A673 (cell line): ENCODE data around the gene ANKRD28. TPM values are rescaled to one million over a fixed set of nuclear protein-coding genes. Genes with fewer than 3 reads are reported as not detected.
A peak's percentile ranks its signal among the peaks of the same experiment; 100 is the strongest.
"Not testable (repeated sequence)": the region's sequence is repeated elsewhere in the genome, so short reads cannot be mapped to it uniquely, and the experiment has no call there.

Source experiments
- BruUV-seq: library from RNA; stranded (reverse); fragments of 400-500 nt; replicated peaks from 2 replicates; lab custom pipeline; 2021; lab: Mats Ljungman, UMichigan
- CTCF ChIA-PET: fragments of 300-600 bp; sonication (Branson Sonifier 250); formaldehyde crosslinking; loops from one replicate; lab custom pipeline; 2022; ENCODE audit warnings: antibody characterized with exemption; lab: Charles Lee
- POLR2A ChIA-PET: fragments of 300-600 bp; sonication (Branson Sonifier 250); formaldehyde crosslinking; loops from one replicate; lab custom pipeline; 2022; ENCODE audit warnings: antibody characterized with exemption; ENCODE audit not compliant: low non-redundant PET; lab: Charles Lee
- DNase-seq: peaks from one replicate; pipeline ENCODE4 v3.0.0-alpha.2; 2015; ENCODE audit warnings: low spot score
- H3K27ac ChIP-seq: fragments of 200-600 bp; sonication (generic); 2 replicates; pipeline ENCODE4 v1.5.1; 2016; ENCODE audit warnings: mixed run types, low read depth, mild to moderate bottlenecking, mixed read lengths, antibody characterized with exemption, low read length; ENCODE audit not compliant: poor library complexity, severe bottlenecking
- H3K27me3 ChIP-seq: fragments of 200-600 bp; sonication (generic); replicated peaks from 2 replicates; pipeline ENCODE4 v1.6.1; 2017; ENCODE audit warnings: mixed run types, low read depth, mild to moderate bottlenecking, mixed read lengths, antibody characterized with exemption, low read length; ENCODE audit not compliant: insufficient read depth, poor library complexity
- H3K36me3 ChIP-seq: fragments of 200-600 bp; sonication (generic); 2 replicates; pipeline ENCODE4 v1.6.1; 2016; ENCODE audit warnings: mixed run types, mild to moderate bottlenecking, mixed read lengths, antibody characterized with exemption, low read length; ENCODE audit not compliant: insufficient read depth, poor library complexity, severe bottlenecking
- H3K4me1 ChIP-seq: fragments of 200-600 bp; sonication (generic); 2 replicates; pipeline ENCODE4 v1.6.1; 2017; ENCODE audit warnings: mixed run types, mild to moderate bottlenecking, mixed read lengths, antibody characterized with exemption, low read length; ENCODE audit not compliant: insufficient read depth, poor library complexity, severe bottlenecking
- H3K4me3 ChIP-seq: fragments of 200-600 bp; sonication (generic); 2 replicates; pipeline ENCODE4 v1.5.1; 2016; ENCODE audit warnings: low read depth, mixed run types, mild to moderate bottlenecking, mixed read lengths, low read length; ENCODE audit not compliant: poor library complexity, severe bottlenecking
- H3K9me3 ChIP-seq: fragments of 200-600 bp; sonication (generic); 2 replicates; pipeline ENCODE4 v1.6.1; 2016; ENCODE audit warnings: mixed run types, low read depth, mild to moderate bottlenecking, mixed read lengths, antibody characterized with exemption, low read length; ENCODE audit not compliant: poor library complexity, severe bottlenecking
- EZH2 ChIP-seq: fragments of 200-600 bp; sonication (generic); IDR thresholded peaks from 2 replicates; pipeline ENCODE4 v1.6.1; 2017; ENCODE audit warnings: borderline replicate concordance, low read depth, mild to moderate bottlenecking, mixed read lengths, antibody characterized with exemption, low read length; ENCODE audit not compliant: poor library complexity, severe bottlenecking
- intact Hi-C: fragments of 100-400 bp; cut with micrococcal nuclease; formaldehyde crosslinking; loops from one replicate; pipeline ENCODE4 v1.10.0; 2022; ENCODE audit not compliant: unreplicated experiment
- total RNA-seq: library from RNA; stranded (reverse); gene quantifications from 2 replicates; pipeline ENCODE4 v1.2.3, GENCODE V29; 2021
- TF ChIP-seq, protein P1 (sequence below): fragments of 300-800, 200-600 bp; sonication (generic); conservative IDR thresholded peaks from 2 replicates; pipeline ENCODE4 v1.5.1; 2017; ENCODE audit warnings: low read depth, mild to moderate bottlenecking, antibody characterized with exemption, low read length, moderate library complexity, mixed read lengths

ANKRD28 gene
- total RNA-seq, 1 experiment from 2014 or later, result 29.9 TPM

DNA sequence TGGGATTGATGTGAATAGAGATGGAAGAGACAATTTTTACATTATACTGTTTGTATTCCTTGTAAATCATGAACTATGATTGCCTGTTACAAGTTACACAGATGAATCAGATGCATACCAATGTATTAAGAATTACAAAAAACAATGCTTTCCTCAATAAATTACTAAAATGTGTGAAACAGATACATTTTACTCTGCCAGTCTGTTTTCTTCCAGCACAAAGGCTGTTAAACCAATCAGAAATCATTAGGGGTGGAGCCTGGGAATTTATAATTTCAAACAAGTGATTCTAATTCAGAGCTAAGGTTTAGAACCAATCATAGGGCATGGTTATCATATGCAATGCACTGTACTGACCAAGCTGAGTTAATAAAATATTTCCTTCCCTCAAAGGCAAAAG, 21.8 kb upstream of the ANKRD28 start:
- H3K4me3 ChIP-seq, result no peak overlapping the region
- H3K27ac ChIP-seq, result no peak overlapping the region
- no peaks in the 10 kb centered on the region for H3K27me3 ChIP-seq
- no TSS peak for BruUV-seq
- H3K36me3 ChIP-seq, result no peaks in the 10 kb centered on the region
- intact Hi-C loops, result loop anchor here (5.0 kb wide), 1 partner anchor 228 kb away; no protein-coding TSS in a partner anchor
- H3K4me1 ChIP-seq, result no peaks in the 10 kb centered on the region
- ChIA-PET CTCF (no interaction called here), POLR2A (no interaction called here)
- H3K9me3 ChIP-seq, result no peaks in the 10 kb centered on the region
- DNase-seq, result no peak
- no peak for TF ChIP-seq EZH2
- TF ChIP-seq, protein P1, sequence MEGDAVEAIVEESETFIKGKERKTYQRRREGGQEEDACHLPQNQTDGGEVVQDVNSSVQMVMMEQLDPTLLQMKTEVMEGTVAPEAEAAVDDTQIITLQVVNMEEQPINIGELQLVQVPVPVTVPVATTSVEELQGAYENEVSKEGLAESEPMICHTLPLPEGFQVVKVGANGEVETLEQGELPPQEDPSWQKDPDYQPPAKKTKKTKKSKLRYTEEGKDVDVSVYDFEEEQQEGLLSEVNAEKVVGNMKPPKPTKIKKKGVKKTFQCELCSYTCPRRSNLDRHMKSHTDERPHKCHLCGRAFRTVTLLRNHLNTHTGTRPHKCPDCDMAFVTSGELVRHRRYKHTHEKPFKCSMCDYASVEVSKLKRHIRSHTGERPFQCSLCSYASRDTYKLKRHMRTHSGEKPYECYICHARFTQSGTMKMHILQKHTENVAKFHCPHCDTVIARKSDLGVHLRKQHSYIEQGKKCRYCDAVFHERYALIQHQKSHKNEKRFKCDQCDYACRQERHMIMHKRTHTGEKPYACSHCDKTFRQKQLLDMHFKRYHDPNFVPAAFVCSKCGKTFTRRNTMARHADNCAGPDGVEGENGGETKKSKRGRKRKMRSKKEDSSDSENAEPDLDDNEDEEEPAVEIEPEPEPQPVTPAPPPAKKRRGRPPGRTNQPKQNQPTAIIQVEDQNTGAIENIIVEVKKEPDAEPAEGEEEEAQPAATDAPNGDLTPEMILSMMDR, result no peak

DNA sequence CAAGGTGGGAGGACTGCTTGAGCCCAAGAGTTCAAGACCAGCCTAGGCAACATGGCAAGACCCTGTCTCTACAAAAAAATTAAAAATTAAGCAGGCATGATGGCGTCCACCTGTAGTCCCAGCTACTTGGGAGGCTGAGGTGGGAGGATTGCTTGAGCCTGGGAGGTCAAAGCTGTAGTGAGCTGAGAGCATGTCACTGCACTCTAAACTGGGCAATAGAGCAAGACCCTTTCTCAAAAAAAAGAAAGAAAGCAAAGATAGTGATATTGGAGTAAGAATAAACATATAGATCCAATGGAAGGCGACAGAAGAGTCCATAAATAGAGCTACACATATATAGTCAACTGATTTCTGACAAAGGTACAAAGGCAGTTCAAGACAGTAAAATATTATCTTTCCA, 21.3 kb upstream of the ANKRD28 start:
- no peaks in the 10 kb centered on the region for H3K9me3 ChIP-seq
- CTCF ChIA-PET, result no interaction called here
- no peak for DNase-seq
- no peaks in the 10 kb centered on the region for H3K36me3 ChIP-seq
- H3K4me1 ChIP-seq, result no peaks in the 10 kb centered on the region
- POLR2A ChIA-PET, result no interaction called here
- H3K27ac ChIP-seq, result no peak overlapping the region
- intact Hi-C loops, result loop anchor here (5.0 kb wide), 1 partner anchor 228 kb away; no protein-coding TSS in a partner anchor
- TF ChIP-seq EZH2, result no peak
- TF ChIP-seq, protein P1, result no peak
- H3K4me3 ChIP-seq, result no peak overlapping the region
- no TSS peak for BruUV-seq
- H3K27me3 ChIP-seq, result no peaks in the 10 kb centered on the region

GRCh38 chr3:15815696-15816095, 17.9 kb upstream of the ANKRD28 start:
- DNase-seq, result peak; percentile 64
- no peaks in the 10 kb centered on the region for H3K27me3 ChIP-seq
- no peaks in the 10 kb centered on the region for H3K9me3 ChIP-seq
- no peaks in the 10 kb centered on the region for H3K4me1 ChIP-seq
- intact Hi-C loops, result loop anchor here (2.0 to 5.0 kb wide), 3 partner anchors 232 to 431 kb away; no protein-coding TSS in a partner anchor
- no peaks in the 10 kb centered on the region for H3K36me3 ChIP-seq
- ChIA-PET CTCF (interaction anchor here (0.9 kb wide), 1 partner anchor 363 kb away, joined by 5 read pairs; no protein-coding TSS in a partner anchor), POLR2A (no interaction called here)
- BruUV-seq, result no TSS peak
- no peak overlapping the region for H3K4me3 ChIP-seq
- H3K27ac ChIP-seq, result no peak overlapping the region
- TF ChIP-seq EZH2, result no peak
- TF ChIP-seq, protein P1, result peak; percentile 56

- intact Hi-C loops, H3K36me3 ChIP-seq, BruUV-seq, H3K9me3 ChIP-seq, H3K27ac ChIP-seq, H3K4me3 ChIP-seq, POLR2A ChIA-PET, H3K4me1 ChIP-seq, DNase-seq, H3K27me3 ChIP-seq: not testable (repeated sequence)
- CTCF ChIA-PET, result interaction anchor here (0.6 kb wide), 2 partner anchors 17 to 18 kb away, joined by 4 to 5 read pairs; no protein-coding TSS in a partner anchor
Measured at GRCh38 chr3:15813079-15813478, 15.3 kb upstream of the ANKRD28 start.
